BJ (cell line): ENCODE results near the gene PDIA5. TPM values are rescaled to one million over a fixed set of nuclear protein-coding genes. Genes with fewer than 3 reads are reported as not detected.

Experiments used
- CTCF ChIA-PET: fragments of 350-600 bp; formaldehyde crosslinking; extraction: SDS; loops from one replicate; lab custom pipeline; 2021; ENCODE audit warnings: antibody characterized with exemption, inconsistent platforms; lab: Yijun Ruan, JAX
- POLR2A ChIA-PET: fragments of 300-600 bp; sonication (Branson Sonifier 250); formaldehyde crosslinking; extraction: SDS; loops from one replicate; lab custom pipeline; 2021; ENCODE audit warnings: antibody characterized with exemption; lab: Charles Lee
- DNase-seq: peaks from one replicate; pipeline ENCODE4 v3.0.0-alpha.2; 2011; ENCODE audit warnings: low read depth
- H3K27me3 ChIP-seq: 2 replicates; pipeline ENCODE4 v1.6.0; 2011; ENCODE audit warnings: low read length; ENCODE audit not compliant: control insufficient read depth, insufficient read depth
- H3K36me3 ChIP-seq: 2 replicates; pipeline ENCODE4 v1.5.1; 2011; ENCODE audit warnings: low read length; ENCODE audit not compliant: control insufficient read depth, insufficient read depth
- H3K4me3 ChIP-seq: 2 replicates; pipeline ENCODE4 v1.5.1; 2011; ENCODE audit warnings: low read depth, mild to moderate bottlenecking, control low read depth, low read length
- polyA minus RNA-seq: library from RNA; depleted of rRNA, polyadenylated mRNA; stranded (reverse); fragments of >200 nt; gene quantifications from 2 replicates; pipeline ENCODE4 v1.2.3, GENCODE V29; 2011; rRNA and poly(A)+ RNA removed
- polyA plus RNA-seq: library from polyadenylated mRNA; depleted of rRNA; stranded (reverse); fragments of >200 nt; gene quantifications from 2 replicates; pipeline ENCODE4 v1.2.3, GENCODE V29; 2011; rRNA removed
- TF ChIP-seq, protein P1 (sequence below): IDR thresholded peaks from 2 replicates; pipeline ENCODE4 v1.5.1; 2011; ENCODE audit warnings: low read depth, mild to moderate bottlenecking, control low read depth, inconsistent platforms, low read length, moderate library complexity; ENCODE audit not compliant: insufficient read depth

Gene PDIA5
- polyA plus RNA-seq = 47.3 and 53.5 TPM in 2 replicates
- 19.1 and 21.6 TPM in 2 replicates for polyA minus RNA-seq

DNA sequence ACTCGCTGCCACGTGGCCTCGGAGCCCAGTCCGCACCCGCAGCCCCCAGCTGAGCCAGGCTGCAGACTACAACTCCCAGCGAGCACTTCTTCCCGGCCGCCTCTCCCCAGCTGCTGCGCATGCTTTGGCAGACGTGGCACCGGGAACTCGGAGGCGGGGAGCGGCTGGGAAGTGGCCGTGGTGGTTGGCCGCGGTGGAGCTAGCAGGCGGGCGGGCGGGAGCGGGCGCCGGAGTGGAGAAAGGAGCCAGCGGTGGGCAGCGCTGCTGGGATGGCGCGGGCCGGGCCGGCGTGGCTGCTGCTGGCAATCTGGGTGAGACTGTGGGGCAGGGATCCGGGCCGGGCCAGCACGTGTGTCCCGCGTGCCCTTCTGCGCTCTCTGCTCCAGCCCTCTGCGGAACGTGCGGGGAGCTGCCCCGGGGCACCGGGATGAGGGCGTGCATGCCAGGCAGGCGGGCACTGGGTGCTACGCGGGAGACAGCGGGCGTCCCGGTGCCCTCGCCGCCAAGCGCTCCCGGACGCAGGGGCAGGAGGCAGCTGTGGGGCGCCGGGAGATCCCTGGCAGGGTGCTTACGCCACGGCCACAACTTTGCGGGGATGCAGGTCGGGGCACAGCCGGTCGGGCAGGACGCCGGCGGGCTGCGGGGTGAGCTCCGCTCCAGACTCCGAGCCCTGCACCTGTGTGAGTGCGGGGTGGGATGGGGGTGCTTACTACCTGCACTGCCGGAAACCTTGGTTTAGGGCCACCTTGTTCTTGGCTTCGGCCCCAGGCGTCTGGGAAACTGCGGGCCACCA is at the start of gene PDIA5:
Gene PDIA5 (plus strand): TSS at position 130 of the 793 bp plus-strand sequence. CDS start 140 bp downstream, at position 270.
- Histone ChIP-seq H3K4me3 (peak within 1 kb of the TSS; percentile 90), H3K36me3 (no peaks in the 10 kb centered on the region), H3K27me3 (peaks cover 2% of the 10 kb centered on the region)
- ChIA-PET POLR2A (interaction anchor here (0.6 kb wide), 2 partner anchors 23 to 1144 kb away, joined by 5 to 12 read pairs; no protein-coding TSS in a partner anchor), CTCF (interaction anchor here (0.9 to 2.2 kb wide), 4 partner anchors 10 to 39 kb away, joined by 3 to 8 read pairs (median 6); partner anchors contain the start of gene SEMA5B)
- TF ChIP-seq, protein P1, sequence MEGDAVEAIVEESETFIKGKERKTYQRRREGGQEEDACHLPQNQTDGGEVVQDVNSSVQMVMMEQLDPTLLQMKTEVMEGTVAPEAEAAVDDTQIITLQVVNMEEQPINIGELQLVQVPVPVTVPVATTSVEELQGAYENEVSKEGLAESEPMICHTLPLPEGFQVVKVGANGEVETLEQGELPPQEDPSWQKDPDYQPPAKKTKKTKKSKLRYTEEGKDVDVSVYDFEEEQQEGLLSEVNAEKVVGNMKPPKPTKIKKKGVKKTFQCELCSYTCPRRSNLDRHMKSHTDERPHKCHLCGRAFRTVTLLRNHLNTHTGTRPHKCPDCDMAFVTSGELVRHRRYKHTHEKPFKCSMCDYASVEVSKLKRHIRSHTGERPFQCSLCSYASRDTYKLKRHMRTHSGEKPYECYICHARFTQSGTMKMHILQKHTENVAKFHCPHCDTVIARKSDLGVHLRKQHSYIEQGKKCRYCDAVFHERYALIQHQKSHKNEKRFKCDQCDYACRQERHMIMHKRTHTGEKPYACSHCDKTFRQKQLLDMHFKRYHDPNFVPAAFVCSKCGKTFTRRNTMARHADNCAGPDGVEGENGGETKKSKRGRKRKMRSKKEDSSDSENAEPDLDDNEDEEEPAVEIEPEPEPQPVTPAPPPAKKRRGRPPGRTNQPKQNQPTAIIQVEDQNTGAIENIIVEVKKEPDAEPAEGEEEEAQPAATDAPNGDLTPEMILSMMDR = no peak
- DNase-seq = peak; percentile 39

DNA sequence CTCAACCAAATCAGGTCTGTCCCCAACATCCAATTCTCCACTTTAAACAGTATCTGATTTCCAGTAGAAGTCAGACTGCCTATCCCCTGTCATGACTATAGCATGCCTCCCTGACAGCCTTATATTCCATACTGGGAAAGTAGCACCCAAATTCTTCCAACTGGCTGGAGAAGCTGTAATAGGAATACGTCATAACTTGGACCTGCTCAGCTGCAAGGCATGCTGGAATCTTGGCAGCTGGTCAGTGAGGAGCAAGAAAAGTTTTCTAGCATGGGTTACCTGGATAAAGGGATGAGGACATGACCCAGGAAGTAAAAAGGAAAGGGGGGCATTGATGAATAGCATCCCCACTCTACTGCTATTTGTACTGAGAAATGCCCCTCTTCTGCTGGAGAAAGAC is 48.1 kb upstream of the PDIA5 start:
- Histone ChIP-seq H3K36me3 (no peaks in the 10 kb centered on the region), H3K27me3 (peaks cover 58% of the 10 kb centered on the region), H3K4me3 (no peak overlapping the region)
- ChIA-PET POLR2A (interaction anchor here (0.6 kb wide), 1 partner anchor 1290 kb away, joined by 5 read pairs; no protein-coding TSS in a partner anchor), CTCF (interaction anchor here (1.6 kb wide), 1 partner anchor 9 kb away, joined by 5 read pairs; the partner anchor contains the start of gene SEMA5B)
- no peak for DNase-seq
- TF ChIP-seq, protein P1 = no peak

DNA sequence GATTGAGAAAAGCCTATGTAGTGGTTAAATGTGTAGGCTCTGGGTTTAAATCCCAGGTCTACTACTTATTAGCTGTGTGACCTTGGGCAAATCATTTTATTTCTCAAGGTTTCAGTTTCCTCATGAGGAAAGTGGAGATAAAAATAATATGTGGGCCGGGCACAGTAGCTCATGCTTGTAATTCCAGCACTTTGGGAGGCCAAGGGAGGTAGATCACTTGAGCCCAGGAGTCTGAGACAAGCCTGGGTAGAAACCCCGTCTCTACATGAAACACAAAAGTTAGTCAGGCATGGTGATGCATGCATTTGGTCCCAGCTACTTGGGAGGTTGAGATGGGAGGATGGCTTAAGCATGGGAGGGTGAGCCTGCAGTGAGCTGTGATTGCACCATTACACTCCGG is 47.7 kb upstream of the PDIA5 start:
- POLR2A ChIA-PET = interaction anchor here (0.6 kb wide), 1 partner anchor 1291 kb away, joined by 5 read pairs; no protein-coding TSS in a partner anchor
- DNase-seq = no peak
- TF ChIP-seq, protein P1 = no peak
- Histone ChIP-seq H3K36me3 (no peaks in the 10 kb centered on the region), H3K27me3 (peaks cover 59% of the 10 kb centered on the region), H3K4me3 (no peak overlapping the region)
- CTCF ChIA-PET = interaction anchor here (1.6 kb wide), 1 partner anchor 9 kb away, joined by 5 read pairs; the partner anchor contains the start of gene SEMA5B

DNA sequence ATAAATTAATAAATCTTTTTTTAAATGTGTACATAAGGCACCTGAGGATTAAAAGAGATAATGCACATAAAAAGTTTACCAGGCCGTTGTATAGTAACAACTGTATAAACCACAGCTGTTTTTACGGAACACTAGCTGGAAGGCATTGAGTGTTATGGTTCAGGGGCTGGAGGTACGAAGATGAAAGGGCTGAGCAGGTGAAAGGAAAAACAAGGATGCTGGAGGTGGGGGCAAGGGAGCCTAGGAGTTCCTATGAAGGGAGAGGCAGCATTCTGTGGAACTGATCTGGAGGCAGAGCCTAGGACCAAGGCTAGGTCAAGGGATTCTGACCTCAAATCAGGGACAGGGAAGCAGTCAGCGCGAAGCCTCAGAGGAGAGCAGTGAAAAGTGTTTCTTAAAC is 47.2 kb upstream of the PDIA5 start:
- POLR2A ChIA-PET = no interaction called here
- DNase-seq = no peak
- no peaks in the 10 kb centered on the region for H3K36me3 ChIP-seq
- H3K4me3 ChIP-seq = no peak overlapping the region
- TF ChIP-seq, protein P1 = no peak
- CTCF ChIA-PET = interaction anchor here (1.6 kb wide), 1 partner anchor 8 kb away, joined by 5 read pairs; the partner anchor contains the start of gene SEMA5B
- peaks cover 59% of the 10 kb centered on the region for H3K27me3 ChIP-seq

DNA sequence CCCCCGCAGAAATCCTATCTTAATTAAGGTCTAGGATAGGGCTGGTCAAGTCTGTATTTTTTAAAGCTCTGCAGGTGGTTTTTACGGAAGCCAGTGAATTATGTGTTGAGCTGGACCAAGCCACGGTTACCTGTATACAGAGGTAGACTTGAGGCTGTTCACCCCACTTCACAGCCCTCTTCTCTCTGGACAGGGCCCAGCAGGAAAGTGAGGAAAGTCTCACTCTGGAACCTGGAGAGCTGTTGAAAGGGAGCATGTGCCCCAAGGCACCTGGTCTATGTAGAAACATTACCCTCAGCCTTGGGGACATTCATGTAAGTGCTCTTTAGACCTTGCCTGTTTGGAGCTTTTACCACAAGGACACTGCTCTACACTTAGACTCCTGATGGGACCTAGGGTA is 46.1 kb upstream of the PDIA5 start:
- ChIA-PET CTCF (interaction anchor here (0.9 to 1.4 kb wide), 5 partner anchors 9 to 462 kb away, joined by 3 to 4 read pairs (median 3); no protein-coding TSS in a partner anchor), POLR2A (no interaction called here)
- DNase-seq = no peak
- no peak overlapping the region for H3K4me3 ChIP-seq
- H3K36me3 ChIP-seq = no peaks in the 10 kb centered on the region
- peaks cover 61% of the 10 kb centered on the region for H3K27me3 ChIP-seq
- TF ChIP-seq, protein P1 = no peak
